Uterus (tissue), 2 donors: ENCODE measurements around the gene COL27A1.

Experiments used
- CTCF ChIP-seq, 4 experiments: fragments of 200-600 bp in 2 of 4; fragments of 450-650 bp in 2 of 4; sonication (generic) in 2 of 4; IDR thresholded peaks; one replicate each; pipeline ENCODE4 v1.5.1; 2016 to 2019; ENCODE audit warnings: antibody characterized with exemption in 4 of 4, mild to moderate bottlenecking in 2 of 4, moderate library complexity in 1 of 4
- POLR2A ChIP-seq, 2 donors: fragments of 450-650 bp; IDR thresholded peaks; one replicate each; pipeline ENCODE4 v1.6.1; 2016; ENCODE audit warnings: antibody characterized with exemption in 2 of 2, mild to moderate bottlenecking in 1 of 2, moderate library complexity in 1 of 2

- TF ChIP-seq CTCF (IDR thresholded peaks at IDR 0.05) (no peak), POLR2A (IDR thresholded peaks at IDR 0.05) (no peak)
Observed at GRCh38 chr9:114120192-114121014, 34.9 kb upstream of the COL27A1 start.
